ENCODE results near the gene GBP3. TPM values are rescaled to one million over a fixed set of nuclear protein-coding genes. Genes with fewer than 3 reads are reported as not detected.
"Not testable (repeated sequence)": the region's sequence is repeated elsewhere in the genome, so short reads cannot be mapped to it uniquely, and the experiment has no call there.

Gene GBP3
- total and polyA plus RNA-seq, 9 donors = 5.0 to 24.9 (median 14.2) TPM

- H3K27me3 ChIP-seq = no peaks in the 10 kb centered on the region
- peaks cover 10% of the 10 kb centered on the region for H3K4me1 ChIP-seq (ENCODE audit: insufficient read depth)
- no peak overlapping the region for H3K4me3 ChIP-seq
- TF ChIP-seq EP300 (IDR thresholded peaks at IDR 0.05) (no peak), POLR2A (IDR thresholded peaks at IDR 0.05) (no peak)
- TF ChIP-seq, protein P1, sequence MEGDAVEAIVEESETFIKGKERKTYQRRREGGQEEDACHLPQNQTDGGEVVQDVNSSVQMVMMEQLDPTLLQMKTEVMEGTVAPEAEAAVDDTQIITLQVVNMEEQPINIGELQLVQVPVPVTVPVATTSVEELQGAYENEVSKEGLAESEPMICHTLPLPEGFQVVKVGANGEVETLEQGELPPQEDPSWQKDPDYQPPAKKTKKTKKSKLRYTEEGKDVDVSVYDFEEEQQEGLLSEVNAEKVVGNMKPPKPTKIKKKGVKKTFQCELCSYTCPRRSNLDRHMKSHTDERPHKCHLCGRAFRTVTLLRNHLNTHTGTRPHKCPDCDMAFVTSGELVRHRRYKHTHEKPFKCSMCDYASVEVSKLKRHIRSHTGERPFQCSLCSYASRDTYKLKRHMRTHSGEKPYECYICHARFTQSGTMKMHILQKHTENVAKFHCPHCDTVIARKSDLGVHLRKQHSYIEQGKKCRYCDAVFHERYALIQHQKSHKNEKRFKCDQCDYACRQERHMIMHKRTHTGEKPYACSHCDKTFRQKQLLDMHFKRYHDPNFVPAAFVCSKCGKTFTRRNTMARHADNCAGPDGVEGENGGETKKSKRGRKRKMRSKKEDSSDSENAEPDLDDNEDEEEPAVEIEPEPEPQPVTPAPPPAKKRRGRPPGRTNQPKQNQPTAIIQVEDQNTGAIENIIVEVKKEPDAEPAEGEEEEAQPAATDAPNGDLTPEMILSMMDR (IDR thresholded peaks at IDR 0.05) = no peak
- WGBS, 3 donors = 0 to 11% (median 4%) methylated on average over 1 of the region's 1 CpG
- H3K36me3 ChIP-seq = no peaks in the 10 kb centered on the region
- no peaks in the 10 kb centered on the region for H3K9me3 ChIP-seq
- peak overlapping the region; percentile 3 to 64 for H3K27ac ChIP-seq
- peak; percentile 42 to 59 (median 47) for DNase-seq
- intact Hi-C loops (cut with DNase I) = no loop called here
These were observed 37.6 kb downstream of the GBP3 start for GRCh38 chr1:88985032-88985431.

DNA sequence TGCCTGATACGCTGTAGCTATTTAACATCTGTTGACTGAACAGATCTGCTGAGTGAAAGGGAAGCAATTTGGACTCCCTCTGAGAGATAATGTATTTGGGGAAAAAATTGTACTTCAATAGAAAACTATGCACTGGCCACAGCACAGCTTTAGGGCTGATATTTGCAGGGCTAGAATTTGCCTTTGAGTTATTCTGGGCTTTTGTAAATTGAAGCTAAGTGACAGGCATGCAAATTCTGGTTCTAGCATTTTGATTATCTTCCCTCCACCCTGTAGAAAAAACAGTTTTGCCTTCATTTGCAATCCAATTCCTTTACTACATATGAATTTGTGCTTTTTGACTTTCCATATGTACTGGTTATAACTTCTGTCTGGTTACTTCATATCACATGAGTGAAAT is 38.1 kb downstream of the GBP3 start:
- WGBS, 3 donors = 15 to 28% (median 15%) methylated on average over 1 of the region's 1 CpG
- intact Hi-C loops (cut with DNase I) = no loop called here

DNA sequence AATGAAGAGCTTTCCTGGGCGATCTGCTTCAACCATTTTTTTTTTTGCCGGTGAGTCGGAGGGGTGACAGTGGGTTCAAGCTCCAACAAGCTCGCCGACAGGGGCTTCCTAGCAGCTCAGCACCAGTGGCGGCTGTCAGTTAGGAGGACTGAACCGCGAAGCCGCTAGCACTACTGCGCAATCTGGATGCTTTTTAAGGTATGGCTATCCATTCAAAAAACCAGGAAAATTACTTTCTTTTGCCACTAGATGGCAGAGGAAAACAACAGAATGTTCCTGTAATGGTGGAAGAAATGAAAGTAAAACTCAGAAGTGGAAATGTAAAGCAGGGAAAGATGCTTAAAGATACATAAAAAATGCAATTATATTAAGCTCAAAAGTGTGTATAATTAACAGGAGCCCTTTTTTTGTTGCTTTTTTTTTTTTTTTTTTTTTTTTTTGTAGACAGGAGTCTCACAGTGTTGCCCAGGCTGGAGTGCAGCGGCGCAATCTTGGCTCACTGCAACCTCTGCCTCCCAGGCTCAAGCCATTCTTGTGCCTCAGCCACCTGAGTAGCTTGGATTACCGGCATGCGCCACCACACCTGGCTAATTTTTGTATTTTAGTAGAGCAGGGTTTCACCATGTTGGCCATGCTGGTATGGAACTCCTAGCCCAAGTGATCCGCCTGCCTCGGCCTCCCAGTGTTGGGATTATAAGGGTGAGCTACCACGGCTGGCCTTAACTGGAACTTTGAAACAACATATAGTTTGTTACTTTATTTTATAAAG is 38.7 kb downstream of the GBP3 start:
- Histone ChIP-seq H3K4me1 (ENCODE audit: insufficient read depth) (peaks cover 10% of the 10 kb centered on the region), H3K9me3 (no peaks in the 10 kb centered on the region), H3K27me3 (no peaks in the 10 kb centered on the region), H3K27ac (peak overlapping the region; percentile 3 to 64), H3K36me3 (no peaks in the 10 kb centered on the region), H3K4me3 (no peak overlapping the region)
- peak in 1 of 5 donors; percentile 42 for DNase-seq
- no peak for TF ChIP-seq EP300 (IDR thresholded peaks at IDR 0.05)
- no peak for TF ChIP-seq POLR2A (IDR thresholded peaks at IDR 0.05)
- TF ChIP-seq, protein P1 (IDR thresholded peaks at IDR 0.05) = peak in 2 of 3 donors; percentile 43 to 44
- WGBS, 3 donors = 69 to 80% (median 71%) methylated on average over 17 of the region's 17 CpGs
- intact Hi-C loops (cut with DNase I) = no loop called here

More for the DNA sequence above, 38.1 kb downstream of the GBP3 start:
- no peak for DNase-seq
- Histone ChIP-seq H3K4me1 (ENCODE audit: insufficient read depth) (peaks cover 10% of the 10 kb centered on the region), H3K4me3 (no peak overlapping the region), H3K27me3 (no peaks in the 10 kb centered on the region), H3K27ac (peak overlapping the region; percentile 3 to 64), H3K36me3 (no peaks in the 10 kb centered on the region), H3K9me3 (no peaks in the 10 kb centered on the region)
- TF ChIP-seq, protein P1 (IDR thresholded peaks at IDR 0.05) = no peak
- TF ChIP-seq EP300 (IDR thresholded peaks at IDR 0.05) (no peak), POLR2A (IDR thresholded peaks at IDR 0.05) (no peak)

- H3K4me3 ChIP-seq = no peak overlapping the region
- no peak overlapping the region for H3K27ac ChIP-seq
- intact Hi-C loops (cut with DNase I) = no loop called here
- DNase-seq = no peak
- H3K9me3 ChIP-seq = no peaks in the 10 kb centered on the region
- no peaks in the 10 kb centered on the region for H3K27me3 ChIP-seq
- no peaks in the 10 kb centered on the region for H3K36me3 ChIP-seq
- no peak for TF ChIP-seq EP300 (IDR thresholded peaks at IDR 0.05)
- TF ChIP-seq, protein P1 (IDR thresholded peaks at IDR 0.05) = no peak
- TF ChIP-seq POLR2A (IDR thresholded peaks at IDR 0.05) = no peak
- H3K4me1 ChIP-seq (ENCODE audit: insufficient read depth) = peaks cover 10% of the 10 kb centered on the region
These were observed 40.6 kb downstream of the GBP3 start for GRCh38 chr1:88982055-88982454.

DNA sequence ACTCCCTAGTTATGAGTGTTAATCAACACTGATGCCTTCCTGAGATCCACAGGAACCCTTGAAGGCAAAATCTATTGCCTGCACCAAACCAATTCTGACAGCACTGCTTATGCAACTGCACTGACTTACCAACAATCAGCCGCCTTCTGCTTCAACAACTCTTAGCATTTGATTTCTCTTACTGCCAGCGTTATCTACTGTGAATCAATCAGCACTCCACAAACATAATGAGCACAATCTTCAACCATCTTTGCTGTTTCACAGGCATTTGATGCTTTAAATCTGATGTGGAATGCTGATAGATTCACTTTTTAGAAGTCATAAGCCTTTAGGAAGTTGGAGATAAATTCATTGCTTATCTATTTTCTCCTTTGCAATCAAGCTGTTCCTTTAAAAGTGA is 41.2 kb downstream of the GBP3 start:
- H3K9me3 ChIP-seq; H3K36me3 ChIP-seq; H3K27me3 ChIP-seq; intact Hi-C loops (cut with DNase I); H3K4me3 ChIP-seq; H3K27ac ChIP-seq; DNase-seq; H3K4me1 ChIP-seq (ENCODE audit: insufficient read depth): not testable (repeated sequence)
- 88 to 100% (median 92%) methylated on average over 2 of the region's 2 CpGs for WGBS, 3 donors

All from ovary (tissue), 9 donors.